Lower leg skin (tissue), 3 donors: Measurements from ENCODE around the gene EFCAB11.

Experiments
- CTCF ChIP-seq, 3 donors: fragments of 450-650 bp; IDR thresholded peaks; one replicate each; pipeline ENCODE4 v1.5.1; 2016; ENCODE audit warnings: antibody characterized with exemption in 3 of 3, mild to moderate bottlenecking in 3 of 3, moderate library complexity in 2 of 3
- POLR2A ChIP-seq, 2 donors: fragments of 450-650 bp; IDR thresholded peaks; one replicate each; pipeline ENCODE4 v1.6.1; 2016 to 2017; ENCODE audit warnings: antibody characterized with exemption in 2 of 2, mild to moderate bottlenecking in 1 of 2, moderate library complexity in 1 of 2

GRCh38 chr14:89933002-89933401 is 21.5 kb downstream of the EFCAB11 start:
- TF ChIP-seq POLR2A (IDR thresholded peaks at IDR 0.05) (no peak), CTCF (IDR thresholded peaks at IDR 0.05) (no peak)
